Pancreas (tissue), 10 donors: Measurements from ENCODE around the gene ALAS1. TPM values are rescaled to one million over a fixed set of nuclear protein-coding genes. Genes with fewer than 3 reads are reported as not detected.

ENCODE experiments used
- ATAC-seq, 4 donors: fragments of 200-7000 bp; cut with Tn5 transposase; one replicate each; pipeline versions ENCODE4 v1.8.0 to v1.9.1; 2020; ENCODE audit warnings: mild to moderate bottlenecking in 4 of 4, moderate library complexity in 4 of 4
- DNase-seq, 6 donors: peaks; one replicate each; pipeline ENCODE4 v3.0.0-alpha.2; 2020
- FAIRE-seq: peaks from 2 replicates; lab custom pipeline; 2012; peaks lifted over from hg19 to GRCh38; lab: Jason Lieb, UNC
- H3K27ac ChIP-seq, 4 donors: fragments of 200-600 bp; sonication (generic); 1 replicate in 3 of 4; 2 replicates in 1 of 4; pipeline versions ENCODE4 v1.5.0 to v1.8.0; 2020
- H3K27me3 ChIP-seq, 4 donors: fragments of 200-600 bp; one replicate each; pipeline ENCODE4 v1.8.0; 2021
- H3K36me3 ChIP-seq, 3 donors: fragments of 200-600 bp; sonication (generic) in 1 of 3; one replicate each; pipeline versions ENCODE4 v1.5.0 to v1.8.0; 2020 to 2021
- H3K4me1 ChIP-seq, 3 donors: fragments of 200-600 bp; one replicate each; pipeline ENCODE4 v1.8.0; 2021
- H3K4me3 ChIP-seq, 4 donors: fragments of 200-600 bp; sonication (generic) in 2 of 4; one replicate each; pipeline versions ENCODE4 v1.5.0 to v1.8.0; 2020 to 2021
- H3K9me3 ChIP-seq, 4 donors: fragments of 200-600 bp; one replicate each; pipeline ENCODE4 v1.8.0; 2021
- CTCF ChIP-seq, 4 donors: fragments of 200-600 bp; sonication (generic) in 3 of 4; IDR thresholded peaks; one replicate each; pipeline versions ENCODE4 v1.5.0 to v1.8.0; 2021; ENCODE audit warnings: antibody characterized with exemption in 4 of 4
- whole genome bisulfite sequencing, 2 donors: extraction: QIAGEN DNeasy Blood & Tissue Kit; methylation state at CpG; one replicate each; pipeline ENCODE4 v1.1.7; 2013; 5-methylcytosine and 5-hydroxymethylcytosine counted together
- intact Hi-C, 3 donors: fragments of 100-400 bp; cut with DNase I; formaldehyde crosslinking; loops; one replicate each; pipeline versions ENCODE4 v1.11.1 to v1.14.2; 2022
- polyA plus RNA-seq, 2 donors: library from polyadenylated mRNA; stranded (reverse); fragments of 200-250 nt; gene quantifications; one replicate each; pipeline ENCODE4 v1.2.3, GENCODE V29; 2013
- total RNA-seq, 6 donors: library from RNA; stranded (reverse); fragmentation: NEBNext Ultra II Directional in 4 of 6; extraction: Animal tissue kit (Norgen Biotek cat#: 25700) in 4 of 6; gene quantifications; one replicate each; pipeline versions ENCODE4 v1.2.1 to v1.2.4, GENCODE V29; 2021 to 2023
- donor health status: healthy with polysubstance abuse.
- donor health status: DM: no; HTN: no; CAD: no; lungs with moderate emphysema.
- donor health status: DM: no; HTN: no; CAD: no.
- donor health status: control.
- donor health status: control.
- donor health status: Bipolar disorder and iron deficiency.
- donor health status: DM: yes; HTN: yes; CAD: no.
- donor health status: DM: no; HTN: no; CAD: no.
- donor health status: DM: no; HTN: no; CAD: no.
- donor health status: DM: yes; HTN: yes; CAD: no.

ALAS1 gene
- total and polyA plus RNA-seq, 8 donors, result 8.4 to 21.7 (median 12.9) TPM

DNA sequence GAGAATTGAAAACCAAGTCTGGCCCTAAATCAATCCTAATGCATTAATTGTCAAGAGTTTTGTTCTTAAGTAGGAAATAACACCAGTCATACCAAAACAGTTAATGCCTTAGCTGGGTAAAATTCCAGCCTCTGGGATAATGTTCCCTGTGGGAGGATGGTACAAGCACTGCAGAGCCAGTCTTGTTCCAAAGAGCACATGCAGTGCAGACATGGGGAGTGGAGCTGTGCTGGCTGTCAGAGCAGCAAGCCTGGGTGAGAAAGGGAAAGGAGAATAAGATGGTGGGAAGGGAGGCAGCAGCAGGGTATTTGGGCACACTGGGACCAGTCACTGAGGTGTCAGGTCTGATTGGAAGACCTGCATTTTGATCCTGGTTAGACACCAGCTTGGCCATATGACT is 12.1 kb downstream of the ALAS1 start:
- Histone ChIP-seq H3K9me3 (no peaks in the 10 kb centered on the region), H3K27ac (no peak overlapping the region)
- FAIRE-seq, result no peak

GRCh38 chr3:52210550-52211046 is 12.6 kb downstream of the ALAS1 start:
- 72 to 74% methylated on average over 6 of the region's 6 CpGs for WGBS, 2 donors

More for the DNA sequence above, 12.1 kb downstream of the ALAS1 start:
- TF ChIP-seq CTCF (IDR thresholded peaks at IDR 0.05), result no peak
- Histone ChIP-seq H3K4me1 (no peaks in the 10 kb centered on the region), H3K27me3 (no peaks in the 10 kb centered on the region), H3K4me3 (no peak overlapping the region), H3K36me3 (peaks cover 0 to 87% (median 38%) of the 10 kb centered on the region in 3 donors)
- no peak for ATAC-seq
- no peak for DNase-seq
- intact Hi-C loops, result no loop called here

DNA sequence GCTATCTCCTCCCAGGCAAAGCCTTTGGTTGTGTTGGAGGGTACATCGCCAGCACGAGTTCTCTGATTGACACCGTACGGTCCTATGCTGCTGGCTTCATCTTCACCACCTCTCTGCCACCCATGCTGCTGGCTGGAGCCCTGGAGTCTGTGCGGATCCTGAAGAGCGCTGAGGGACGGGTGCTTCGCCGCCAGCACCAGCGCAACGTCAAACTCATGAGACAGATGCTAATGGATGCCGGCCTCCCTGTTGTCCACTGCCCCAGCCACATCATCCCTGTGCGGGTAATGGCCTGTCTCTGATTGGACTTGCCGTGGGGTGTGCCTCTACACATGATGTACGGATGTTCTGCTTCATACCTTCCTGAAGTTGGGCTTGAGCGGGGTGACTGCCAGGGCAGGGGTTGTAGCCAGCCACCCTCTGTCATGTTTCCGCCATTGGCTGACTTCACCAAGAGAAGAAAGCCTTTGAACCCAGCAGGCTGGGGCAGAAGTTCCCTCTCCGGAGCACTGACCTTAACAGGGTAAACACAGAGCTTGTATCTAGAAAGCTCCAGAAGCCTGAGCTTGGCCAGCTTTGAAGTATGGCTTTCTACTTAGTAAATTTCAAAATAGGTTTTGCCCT is 13.4 kb downstream of the ALAS1 start:
- no peak for TF ChIP-seq CTCF (IDR thresholded peaks at IDR 0.05)
- H3K27ac ChIP-seq, result no peak overlapping the region
- FAIRE-seq, result no peak
- peaks cover 2 to 4% (median 3%) of the 10 kb centered on the region in 3 donors for H3K4me1 ChIP-seq
- H3K27me3 ChIP-seq, result no peaks in the 10 kb centered on the region
- H3K9me3 ChIP-seq, result no peaks in the 10 kb centered on the region
- ATAC-seq, result no peak
- no peak overlapping the region for H3K4me3 ChIP-seq
- DNase-seq, result no peak
- intact Hi-C loops, result no loop called here
- H3K36me3 ChIP-seq, result peaks cover 0 to 75% (median 33%) of the 10 kb centered on the region in 3 donors
- WGBS, 2 donors, result 93 to 94% methylated on average over 18 of the region's 18 CpGs

More at GRCh38 chr3:52210550-52211046, 12.6 kb downstream of the ALAS1 start:
- TF ChIP-seq CTCF (IDR thresholded peaks at IDR 0.05), result no peak
- no peaks in the 10 kb centered on the region for H3K9me3 ChIP-seq
- DNase-seq (no peak), ATAC-seq (peak in 3 of 4 donors; percentile 48 to 66 (median 48)), FAIRE-seq (no peak)
- no peak overlapping the region for H3K4me3 ChIP-seq
- no peak overlapping the region for H3K27ac ChIP-seq
- H3K4me1 ChIP-seq, result no peaks in the 10 kb centered on the region
- H3K27me3 ChIP-seq, result no peaks in the 10 kb centered on the region
- intact Hi-C loops, result no loop called here
- peaks cover 0 to 83% (median 33%) of the 10 kb centered on the region in 3 donors for H3K36me3 ChIP-seq

DNA sequence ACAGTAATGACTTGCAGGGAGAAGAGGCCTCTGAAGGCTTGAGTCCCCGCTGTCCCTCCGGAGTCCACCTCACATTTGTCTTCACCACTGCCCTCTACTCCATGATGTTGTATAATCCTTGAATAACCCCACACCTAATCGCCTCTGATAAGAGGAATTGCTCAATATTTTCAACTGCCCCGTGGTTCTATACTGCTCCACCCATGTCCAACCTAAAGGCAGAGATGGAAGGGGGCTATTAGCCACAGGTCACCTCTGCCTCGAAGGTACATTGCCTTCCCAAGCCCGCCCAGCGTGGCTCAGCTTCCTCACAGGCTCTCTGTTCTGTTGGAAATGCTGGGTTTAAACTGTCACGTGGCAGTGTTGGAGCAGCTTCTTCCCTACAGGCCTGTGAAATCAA is 15.0 kb downstream of the ALAS1 start:
- no peak overlapping the region for H3K4me3 ChIP-seq
- no peak for TF ChIP-seq CTCF (IDR thresholded peaks at IDR 0.05)
- no peak for ATAC-seq
- 65 to 70% methylated on average over 8 of the region's 8 CpGs for WGBS, 2 donors
- peaks cover 0 to 64% (median 31%) of the 10 kb centered on the region in 3 donors for H3K36me3 ChIP-seq
- H3K27ac ChIP-seq, result no peak overlapping the region
- FAIRE-seq, result no peak
- no peaks in the 10 kb centered on the region for H3K27me3 ChIP-seq
- intact Hi-C loops, result no loop called here
- H3K9me3 ChIP-seq, result no peaks in the 10 kb centered on the region
- DNase-seq, result no peak
- H3K4me1 ChIP-seq, result peaks cover 13 to 16% (median 15%) of the 10 kb centered on the region in 3 donors

DNA sequence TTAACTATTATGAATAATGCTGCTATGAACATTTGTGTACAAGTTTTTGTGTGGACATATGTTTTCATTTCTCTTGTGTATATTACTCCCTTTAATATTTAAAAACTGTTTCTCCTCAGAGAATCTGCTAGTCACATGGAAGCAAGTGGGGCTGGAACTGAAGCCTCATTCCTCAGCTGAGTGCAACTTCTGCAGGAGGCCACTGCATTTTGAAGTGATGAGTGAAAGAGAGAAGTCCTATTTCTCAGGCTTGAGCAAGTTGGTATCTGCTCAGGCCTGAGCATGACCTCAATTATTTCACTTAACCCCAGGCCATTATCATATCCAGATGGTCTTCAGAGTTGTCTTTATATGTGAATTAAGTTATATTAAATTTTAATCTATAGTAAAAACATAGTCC is 15.9 kb downstream of the ALAS1 start:
- DNase-seq (no peak), FAIRE-seq (no peak), ATAC-seq (no peak)
- no peak for TF ChIP-seq CTCF (IDR thresholded peaks at IDR 0.05)
- intact Hi-C loops, result no loop called here
- peaks cover 0 to 55% (median 26%) of the 10 kb centered on the region in 3 donors for H3K36me3 ChIP-seq
- peaks cover 13 to 16% (median 15%) of the 10 kb centered on the region in 3 donors for H3K4me1 ChIP-seq
- no peak overlapping the region for H3K4me3 ChIP-seq
- no peak overlapping the region for H3K27ac ChIP-seq
- H3K9me3 ChIP-seq, result no peaks in the 10 kb centered on the region
- H3K27me3 ChIP-seq, result no peaks in the 10 kb centered on the region
